Liver (tissue), 3 donors: ENCODE results near the gene ZNF722.

Experiments
- HNF4G ChIP-seq: IDR thresholded peaks from 2 replicates; pipeline ENCODE4 v1.6.1; 2016; ENCODE audit warnings: antibody characterized with exemption
- RAD21 ChIP-seq, 2 donors: IDR thresholded peaks; 2 replicates each; pipeline ENCODE4 v1.6.1; 2016; ENCODE audit warnings: antibody characterized with exemption in 2 of 2, mild to moderate bottlenecking in 2 of 2
- SP1 ChIP-seq: IDR thresholded peaks from 2 replicates; pipeline ENCODE4 v1.6.1; 2018; ENCODE audit warnings: antibody characterized with exemption, mild to moderate bottlenecking
- TAF1 ChIP-seq: conservative IDR thresholded peaks from 2 replicates; pipeline ENCODE4 v1.6.1; 2016; ENCODE audit warnings: antibody characterized with exemption, mild to moderate bottlenecking
- YY1 ChIP-seq: IDR thresholded peaks from 2 replicates; pipeline ENCODE4 v1.6.1; 2016; ENCODE audit warnings: antibody characterized with exemption, mild to moderate bottlenecking
- TF ChIP-seq, protein P1 (sequence below): fragments of 150-350 bp; IDR thresholded peaks from 2 replicates; pipeline ENCODE4 v1.5.1; 2017; ENCODE audit warnings: improper control_type of control experiment, low read depth, low read length; ENCODE audit not compliant: missing input control
- TF ChIP-seq, protein P2 (sequence below): IDR thresholded peaks from 2 replicates; pipeline ENCODE4 v1.6.1; 2016; ENCODE audit warnings: antibody characterized with exemption, mild to moderate bottlenecking
- TF ChIP-seq, protein P3 (sequence below): IDR thresholded peaks from 2 replicates; pipeline ENCODE4 v1.6.1; 2016; ENCODE audit warnings: antibody characterized with exemption
- TF ChIP-seq, protein P4 (sequence below): IDR thresholded peaks from 2 replicates; pipeline ENCODE4 v1.6.1; 2016; ENCODE audit warnings: antibody characterized with exemption
- donor health status: healthy.
- donor health status: healthy.

DNA sequence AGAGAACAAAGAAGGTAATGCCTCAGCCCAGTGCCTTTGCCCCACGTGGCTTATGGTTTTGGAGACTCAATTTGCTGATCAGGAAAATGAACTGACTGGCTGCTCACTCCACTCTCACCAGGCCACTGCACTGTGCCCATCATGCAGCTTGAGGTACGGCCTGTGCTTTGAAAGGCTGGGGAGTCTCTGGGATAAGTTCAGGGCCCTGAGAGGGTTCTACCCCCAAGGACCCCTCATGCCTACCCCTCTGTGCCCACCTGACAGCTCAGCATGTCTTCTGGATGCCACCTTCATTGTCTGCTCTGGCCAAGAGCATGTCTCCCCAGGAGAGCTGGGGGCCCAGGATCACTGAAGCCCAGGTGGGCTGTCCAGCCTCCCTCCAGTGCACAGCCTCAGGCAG lies 45.5 kb upstream of the ZNF722 start:
- TF ChIP-seq, protein P1, sequence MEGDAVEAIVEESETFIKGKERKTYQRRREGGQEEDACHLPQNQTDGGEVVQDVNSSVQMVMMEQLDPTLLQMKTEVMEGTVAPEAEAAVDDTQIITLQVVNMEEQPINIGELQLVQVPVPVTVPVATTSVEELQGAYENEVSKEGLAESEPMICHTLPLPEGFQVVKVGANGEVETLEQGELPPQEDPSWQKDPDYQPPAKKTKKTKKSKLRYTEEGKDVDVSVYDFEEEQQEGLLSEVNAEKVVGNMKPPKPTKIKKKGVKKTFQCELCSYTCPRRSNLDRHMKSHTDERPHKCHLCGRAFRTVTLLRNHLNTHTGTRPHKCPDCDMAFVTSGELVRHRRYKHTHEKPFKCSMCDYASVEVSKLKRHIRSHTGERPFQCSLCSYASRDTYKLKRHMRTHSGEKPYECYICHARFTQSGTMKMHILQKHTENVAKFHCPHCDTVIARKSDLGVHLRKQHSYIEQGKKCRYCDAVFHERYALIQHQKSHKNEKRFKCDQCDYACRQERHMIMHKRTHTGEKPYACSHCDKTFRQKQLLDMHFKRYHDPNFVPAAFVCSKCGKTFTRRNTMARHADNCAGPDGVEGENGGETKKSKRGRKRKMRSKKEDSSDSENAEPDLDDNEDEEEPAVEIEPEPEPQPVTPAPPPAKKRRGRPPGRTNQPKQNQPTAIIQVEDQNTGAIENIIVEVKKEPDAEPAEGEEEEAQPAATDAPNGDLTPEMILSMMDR: no peak
- TF ChIP-seq TAF1 (no peak), SP1 (no peak), RAD21 (IDR thresholded peaks at IDR 0.05) (no peak), YY1 (no peak), HNF4G (no peak)
- TF ChIP-seq, protein P2, sequence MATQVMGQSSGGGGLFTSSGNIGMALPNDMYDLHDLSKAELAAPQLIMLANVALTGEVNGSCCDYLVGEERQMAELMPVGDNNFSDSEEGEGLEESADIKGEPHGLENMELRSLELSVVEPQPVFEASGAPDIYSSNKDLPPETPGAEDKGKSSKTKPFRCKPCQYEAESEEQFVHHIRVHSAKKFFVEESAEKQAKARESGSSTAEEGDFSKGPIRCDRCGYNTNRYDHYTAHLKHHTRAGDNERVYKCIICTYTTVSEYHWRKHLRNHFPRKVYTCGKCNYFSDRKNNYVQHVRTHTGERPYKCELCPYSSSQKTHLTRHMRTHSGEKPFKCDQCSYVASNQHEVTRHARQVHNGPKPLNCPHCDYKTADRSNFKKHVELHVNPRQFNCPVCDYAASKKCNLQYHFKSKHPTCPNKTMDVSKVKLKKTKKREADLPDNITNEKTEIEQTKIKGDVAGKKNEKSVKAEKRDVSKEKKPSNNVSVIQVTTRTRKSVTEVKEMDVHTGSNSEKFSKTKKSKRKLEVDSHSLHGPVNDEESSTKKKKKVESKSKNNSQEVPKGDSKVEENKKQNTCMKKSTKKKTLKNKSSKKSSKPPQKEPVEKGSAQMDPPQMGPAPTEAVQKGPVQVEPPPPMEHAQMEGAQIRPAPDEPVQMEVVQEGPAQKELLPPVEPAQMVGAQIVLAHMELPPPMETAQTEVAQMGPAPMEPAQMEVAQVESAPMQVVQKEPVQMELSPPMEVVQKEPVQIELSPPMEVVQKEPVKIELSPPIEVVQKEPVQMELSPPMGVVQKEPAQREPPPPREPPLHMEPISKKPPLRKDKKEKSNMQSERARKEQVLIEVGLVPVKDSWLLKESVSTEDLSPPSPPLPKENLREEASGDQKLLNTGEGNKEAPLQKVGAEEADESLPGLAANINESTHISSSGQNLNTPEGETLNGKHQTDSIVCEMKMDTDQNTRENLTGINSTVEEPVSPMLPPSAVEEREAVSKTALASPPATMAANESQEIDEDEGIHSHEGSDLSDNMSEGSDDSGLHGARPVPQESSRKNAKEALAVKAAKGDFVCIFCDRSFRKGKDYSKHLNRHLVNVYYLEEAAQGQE: no peak
- TF ChIP-seq, protein P3, sequence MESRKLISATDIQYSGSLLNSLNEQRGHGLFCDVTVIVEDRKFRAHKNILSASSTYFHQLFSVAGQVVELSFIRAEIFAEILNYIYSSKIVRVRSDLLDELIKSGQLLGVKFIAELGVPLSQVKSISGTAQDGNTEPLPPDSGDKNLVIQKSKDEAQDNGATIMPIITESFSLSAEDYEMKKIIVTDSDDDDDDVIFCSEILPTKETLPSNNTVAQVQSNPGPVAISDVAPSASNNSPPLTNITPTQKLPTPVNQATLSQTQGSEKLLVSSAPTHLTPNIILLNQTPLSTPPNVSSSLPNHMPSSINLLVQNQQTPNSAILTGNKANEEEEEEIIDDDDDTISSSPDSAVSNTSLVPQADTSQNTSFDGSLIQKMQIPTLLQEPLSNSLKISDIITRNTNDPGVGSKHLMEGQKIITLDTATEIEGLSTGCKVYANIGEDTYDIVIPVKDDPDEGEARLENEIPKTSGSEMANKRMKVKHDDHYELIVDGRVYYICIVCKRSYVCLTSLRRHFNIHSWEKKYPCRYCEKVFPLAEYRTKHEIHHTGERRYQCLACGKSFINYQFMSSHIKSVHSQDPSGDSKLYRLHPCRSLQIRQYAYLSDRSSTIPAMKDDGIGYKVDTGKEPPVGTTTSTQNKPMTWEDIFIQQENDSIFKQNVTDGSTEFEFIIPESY: no peak
- TF ChIP-seq, protein P4, sequence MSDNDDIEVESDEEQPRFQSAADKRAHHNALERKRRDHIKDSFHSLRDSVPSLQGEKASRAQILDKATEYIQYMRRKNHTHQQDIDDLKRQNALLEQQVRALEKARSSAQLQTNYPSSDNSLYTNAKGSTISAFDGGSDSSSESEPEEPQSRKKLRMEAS: no peak
